Mesenchymal stem cell (in vitro differentiated cells and primary cell): ENCODE data around the gene ABHD2.

Source experiments
- DNase-seq: peaks from one replicate; pipeline ENCODE4 v3.0.0-alpha.2; 2013
- H2AFZ ChIP-seq: one replicate; pipeline ENCODE4 v1.6.1; 2013; ENCODE audit warnings: low read depth, mild to moderate bottlenecking, control low read depth, inconsistent platforms, low read length, moderate library complexity
- H2AK5ac ChIP-seq: 2 replicates; pipeline ENCODE4 v1.6.1; 2013; ENCODE audit warnings: low read length, moderate library complexity, mild to moderate bottlenecking, inconsistent platforms; ENCODE audit not compliant: severe bottlenecking
- H2BK120ac ChIP-seq: one replicate; pipeline ENCODE4 v1.6.1; 2013; ENCODE audit warnings: low read depth, mild to moderate bottlenecking, inconsistent platforms, low read length, moderate library complexity
- H2BK12ac ChIP-seq, 2 experiments: one replicate each; pipeline ENCODE4 v1.6.1; 2013; ENCODE audit warnings: inconsistent platforms in 2 of 2, low read length in 2 of 2, mild to moderate bottlenecking in 2 of 2, moderate library complexity in 2 of 2, control low read depth in 1 of 2
- H2BK15ac ChIP-seq: one replicate; pipeline ENCODE4 v1.6.1; 2013; ENCODE audit warnings: mild to moderate bottlenecking, low read depth, inconsistent platforms; ENCODE audit not compliant: poor library complexity, severe bottlenecking
- H2BK5ac ChIP-seq: 2 replicates; pipeline ENCODE4 v1.6.1; 2013; ENCODE audit warnings: low read depth, mild to moderate bottlenecking, low read length, control low read depth, inconsistent platforms; ENCODE audit not compliant: poor library complexity, severe bottlenecking
- H3K14ac ChIP-seq, 2 experiments: one replicate each; pipeline ENCODE4 v1.6.1; 2013; ENCODE audit warnings: inconsistent platforms in 2 of 2, low read length in 2 of 2, control low read depth in 1 of 2, mild to moderate bottlenecking in 1 of 2, moderate library complexity in 1 of 2
- H3K18ac ChIP-seq, 2 experiments: one replicate each; pipeline ENCODE4 v1.6.1; 2013; ENCODE audit warnings: inconsistent platforms in 2 of 2, low read length in 2 of 2, control low read depth in 1 of 2, low read depth in 1 of 2, mild to moderate bottlenecking in 1 of 2
- H3K23ac ChIP-seq, 2 experiments: one replicate each; pipeline ENCODE4 v1.6.1; 2013; ENCODE audit warnings: inconsistent platforms in 2 of 2, low read length in 2 of 2, mild to moderate bottlenecking in 2 of 2, moderate library complexity in 2 of 2, control low read depth in 1 of 2
- H3K27ac ChIP-seq: 2 replicates; pipeline ENCODE4 v1.5.1; 2013; ENCODE audit warnings: mild to moderate bottlenecking, moderate library complexity, low read length, control low read depth, inconsistent platforms; ENCODE audit not compliant: poor library complexity, severe bottlenecking
- H3K27me3 ChIP-seq, 2 experiments: 2 replicates each; pipeline versions ENCODE4 v1.6.1 to v1.7.0; 2013; ENCODE audit warnings: low read length in 2 of 2, mild to moderate bottlenecking in 2 of 2, moderate library complexity in 2 of 2, control low read depth in 1 of 2, inconsistent platforms in 1 of 2; ENCODE audit not compliant: control insufficient read depth in 1 of 2, insufficient read depth in 1 of 2
- H3K36me3 ChIP-seq, 2 experiments: 2 replicates each; pipeline versions ENCODE4 v1.6.1 to v1.7.0; 2013; ENCODE audit warnings: low read length in 2 of 2, control low read depth in 1 of 2, inconsistent platforms in 1 of 2, low read depth in 1 of 2, mild to moderate bottlenecking in 1 of 2; ENCODE audit not compliant: insufficient read depth in 2 of 2, control insufficient read depth in 1 of 2
- H3K4ac ChIP-seq, 2 experiments: one replicate each; pipeline ENCODE4 v1.6.1; 2013; ENCODE audit warnings: inconsistent platforms in 2 of 2, low read length in 2 of 2, mild to moderate bottlenecking in 2 of 2, moderate library complexity in 2 of 2, control low read depth in 1 of 2, low read depth in 1 of 2
- H3K4me1 ChIP-seq: 2 replicates; pipeline ENCODE4 v1.6.1; 2013; ENCODE audit warnings: low read depth, low read length, control low read depth; ENCODE audit not compliant: control insufficient read depth, insufficient read depth
- H3K4me2 ChIP-seq: 2 replicates; pipeline ENCODE4 v1.6.1; 2013; ENCODE audit warnings: low read length, mild to moderate bottlenecking, inconsistent platforms; ENCODE audit not compliant: poor library complexity, severe bottlenecking
- H3K4me3 ChIP-seq, 2 experiments: 2 replicates each; pipeline versions ENCODE4 v1.5.1 to v1.7.0; 2013; ENCODE audit warnings: low read length in 2 of 2, mild to moderate bottlenecking in 2 of 2, control low read depth in 1 of 2, low read depth in 1 of 2; ENCODE audit not compliant: insufficient read depth in 1 of 2
- H3K79me1 ChIP-seq: replicated peaks from 2 replicates; pipeline ENCODE4 v1.6.1; 2013; ENCODE audit warnings: mild to moderate bottlenecking, control low read depth, low read length, inconsistent platforms; ENCODE audit not compliant: poor library complexity, severe bottlenecking
- H3K9ac ChIP-seq: 2 replicates; pipeline ENCODE4 v1.7.0; 2013; ENCODE audit warnings: mild to moderate bottlenecking, low read length, moderate library complexity
- H3K9me3 ChIP-seq: 2 replicates; pipeline ENCODE4 v1.7.0; 2013; ENCODE audit warnings: mild to moderate bottlenecking, low read length; ENCODE audit not compliant: control insufficient read depth
- H4K8ac ChIP-seq: one replicate; pipeline ENCODE4 v1.6.1; 2013; ENCODE audit warnings: inconsistent platforms, mild to moderate bottlenecking, low read length, moderate library complexity
- H4K91ac ChIP-seq: one replicate; pipeline ENCODE4 v1.6.1; 2013; ENCODE audit warnings: mild to moderate bottlenecking, low read length, inconsistent platforms
- WGBS: methylation state at CpG from one replicate; pipeline ENCODE4 v1.1.7; 2013; ENCODE audit warnings: mixed read lengths; 5-methylcytosine and 5-hydroxymethylcytosine counted together

ABHD2 gene

DNA sequence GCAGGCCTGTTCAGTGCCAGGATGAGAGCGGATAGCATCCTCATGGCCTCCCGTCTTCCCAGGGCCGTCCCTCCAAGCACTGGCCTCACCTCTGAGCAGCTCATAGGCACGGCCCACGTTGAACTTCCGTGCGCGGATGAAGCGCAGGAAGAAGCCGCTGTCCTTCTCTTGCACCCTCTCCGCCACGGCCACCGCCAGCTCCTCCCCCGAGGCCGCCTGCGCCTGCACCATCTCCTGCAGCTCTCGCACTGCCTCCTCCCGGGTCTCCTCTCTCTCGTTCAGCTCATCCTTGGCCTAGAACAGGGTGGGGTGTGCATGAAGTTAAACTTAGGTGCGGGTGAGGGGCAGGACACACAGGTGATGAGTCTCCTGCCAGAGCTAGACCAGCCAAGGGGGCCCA is 128.8 kb downstream of the ABHD2 start:
- 91% methylated on average over 20 of the region's 20 CpGs for WGBS
- no peak overlapping the region for H3K4me3 ChIP-seq
- no peak overlapping the region for H3K4ac ChIP-seq
- H3K79me1 ChIP-seq, result no peaks in the 10 kb centered on the region
- no peak for DNase-seq
- no peak overlapping the region for H4K91ac ChIP-seq
- no peak overlapping the region for H3K27ac ChIP-seq
- H3K4me2 ChIP-seq, result no peak overlapping the region
- no peak overlapping the region for H4K8ac ChIP-seq
- H2BK15ac ChIP-seq, result no peak overlapping the region
- H3K27me3 ChIP-seq, result peaks cover 43 to 59% of the 10 kb centered on the region in 2 experiments
- H3K18ac ChIP-seq, result no peak overlapping the region
- H2BK120ac ChIP-seq, result no peak overlapping the region
- H3K9ac ChIP-seq, result no peak overlapping the region
- H3K9me3 ChIP-seq, result no peaks in the 10 kb centered on the region
- H3K4me1 ChIP-seq, result no peaks in the 10 kb centered on the region
- no peak overlapping the region for H3K23ac ChIP-seq
- no peak overlapping the region for H2AK5ac ChIP-seq
- H3K14ac ChIP-seq, result no peak overlapping the region
- no peak overlapping the region for H2AFZ ChIP-seq
- no peak overlapping the region for H2BK12ac ChIP-seq
- H3K36me3 ChIP-seq, result no peaks in the 10 kb centered on the region
- no peak overlapping the region for H2BK5ac ChIP-seq

DNA sequence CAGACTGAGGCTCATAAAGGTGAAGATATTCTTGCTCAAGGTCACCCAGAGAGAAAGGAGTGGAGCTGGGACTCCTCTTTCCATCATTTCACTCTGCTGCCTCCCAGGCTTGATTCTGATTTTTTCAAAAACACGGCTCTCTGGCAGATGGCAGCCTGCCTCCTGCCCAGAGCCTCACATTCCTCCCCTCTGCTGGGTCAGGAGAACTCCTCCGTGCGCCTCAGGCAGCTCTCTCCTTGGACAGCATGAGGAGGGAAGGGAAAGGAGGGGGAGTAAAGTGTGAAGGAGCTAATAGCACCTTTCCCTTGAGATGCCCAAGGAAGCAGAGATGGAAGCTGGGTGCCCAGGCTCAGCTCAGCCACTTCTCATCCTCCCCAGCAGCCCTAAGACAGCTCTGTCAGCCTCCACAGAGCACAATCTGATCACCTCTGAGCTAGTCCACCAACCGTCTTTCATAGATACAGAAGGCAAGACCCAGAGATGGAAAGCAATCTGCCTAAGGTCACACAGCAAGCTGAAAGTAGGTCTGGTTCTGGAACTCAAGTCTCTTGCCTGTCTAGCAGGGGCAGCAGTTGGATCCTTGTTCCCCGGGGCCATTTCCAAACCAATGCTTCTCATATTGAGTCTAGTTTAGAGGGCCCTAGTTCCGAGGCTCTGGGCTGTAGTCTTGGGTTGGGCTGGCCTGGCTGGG is 129.6 kb downstream of the ABHD2 start:
- no peak overlapping the region for H4K8ac ChIP-seq
- no peak overlapping the region for H3K18ac ChIP-seq
- no peaks in the 10 kb centered on the region for H3K9me3 ChIP-seq
- H3K27ac ChIP-seq, result no peak overlapping the region
- WGBS, result 86% methylated on average over 3 of the region's 6 CpGs
- no peak overlapping the region for H2BK12ac ChIP-seq
- H3K4me1 ChIP-seq, result no peaks in the 10 kb centered on the region
- no peak overlapping the region for H2BK5ac ChIP-seq
- no peak overlapping the region for H4K91ac ChIP-seq
- no peak overlapping the region for H3K14ac ChIP-seq
- no peak overlapping the region for H2BK120ac ChIP-seq
- H3K4ac ChIP-seq, result no peak overlapping the region
- H2AFZ ChIP-seq, result no peak overlapping the region
- peaks cover 51 to 65% of the 10 kb centered on the region in 2 experiments for H3K27me3 ChIP-seq
- H3K9ac ChIP-seq, result no peak overlapping the region
- H3K36me3 ChIP-seq, result no peaks in the 10 kb centered on the region
- no peaks in the 10 kb centered on the region for H3K79me1 ChIP-seq
- H3K23ac ChIP-seq, result no peak overlapping the region
- no peak overlapping the region for H2BK15ac ChIP-seq
- DNase-seq, result no peak
- no peak overlapping the region for H3K4me3 ChIP-seq
- H3K4me2 ChIP-seq, result no peak overlapping the region
- no peak overlapping the region for H2AK5ac ChIP-seq

- DNase-seq, result no peak
- Histone ChIP-seq H4K91ac (no peak overlapping the region), H3K9ac (no peak overlapping the region), H3K27me3 (peaks cover 52 to 65% of the 10 kb centered on the region in 2 experiments), H2BK12ac (no peak overlapping the region), H3K4me1 (no peaks in the 10 kb centered on the region), H3K79me1 (no peaks in the 10 kb centered on the region), H3K9me3 (no peaks in the 10 kb centered on the region), H3K4me2 (no peak overlapping the region), H2AK5ac (no peak overlapping the region), H3K27ac (no peak overlapping the region), H3K4ac (no peak overlapping the region), H2AFZ (no peak overlapping the region), H3K23ac (no peak overlapping the region), H2BK15ac (no peak overlapping the region), H3K36me3 (no peaks in the 10 kb centered on the region), H2BK120ac (no peak overlapping the region), H3K18ac (no peak overlapping the region), H4K8ac (no peak overlapping the region), H2BK5ac (no peak overlapping the region), H3K4me3 (no peak overlapping the region), H3K14ac (no peak overlapping the region)
- 88% methylated on average over 8 of the region's 8 CpGs for WGBS
Observed at GRCh38 chr15:89218531-89218930, 130.3 kb downstream of the ABHD2 start.

DNA sequence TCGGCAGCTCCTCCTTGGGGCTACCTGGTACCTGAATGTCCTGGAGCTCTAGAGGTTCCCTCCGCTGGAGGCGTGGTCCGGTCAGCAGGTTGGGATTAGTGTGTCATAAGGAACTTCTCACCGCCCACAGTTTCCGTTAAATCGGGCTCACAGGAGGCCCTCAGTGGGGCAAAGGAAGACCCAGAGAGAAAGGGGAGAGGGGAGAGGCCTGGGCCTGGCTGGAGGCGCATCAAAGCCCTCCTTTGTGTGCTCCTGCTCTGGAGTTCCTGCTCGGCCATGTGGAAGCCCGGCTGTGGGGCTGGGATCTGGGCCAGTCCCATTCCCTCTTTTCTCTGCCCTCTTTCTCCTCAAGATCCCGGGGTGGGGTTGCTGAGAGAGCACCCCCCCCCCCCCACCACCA is 133.3 kb downstream of the ABHD2 start, which contains the start of gene RLBP1:
Gene RLBP1, minus strand, starts transcription at position 37 of the 400 bp plus-strand sequence. CDS start 2,604 bp downstream, outside the sequence.
- H4K8ac ChIP-seq, result no peak within 1 kb of the TSS
- H2BK120ac ChIP-seq, result no peak within 1 kb of the TSS
- no peak within 1 kb of the TSS for H4K91ac ChIP-seq
- no peak within 1 kb of the TSS for H2BK12ac ChIP-seq
- no peak within 1 kb of the TSS for H3K9ac ChIP-seq
- H3K27me3 ChIP-seq, result peaks cover 50 to 51% of the 10 kb centered on the region in 2 experiments
- no peak within 1 kb of the TSS for H3K27ac ChIP-seq
- no peak within 1 kb of the TSS for H3K4ac ChIP-seq
- H3K14ac ChIP-seq, result no peak within 1 kb of the TSS
- H3K23ac ChIP-seq, result no peak within 1 kb of the TSS
- no peak within 1 kb of the TSS for H3K4me3 ChIP-seq
- WGBS, result 96% methylated on average over 7 of the region's 11 CpGs
- H3K36me3 ChIP-seq, result no peaks in the 10 kb centered on the region
- no peak within 1 kb of the TSS for H2BK5ac ChIP-seq
- DNase-seq, result no peak
- no peak within 1 kb of the TSS for H2AFZ ChIP-seq
- no peaks in the 10 kb centered on the region for H3K9me3 ChIP-seq
- no peak within 1 kb of the TSS for H3K4me2 ChIP-seq
- H3K4me1 ChIP-seq, result no peaks in the 10 kb centered on the region
- H2BK15ac ChIP-seq, result no peak within 1 kb of the TSS
- H3K79me1 ChIP-seq, result no peaks in the 10 kb centered on the region
- no peak within 1 kb of the TSS for H2AK5ac ChIP-seq
- H3K18ac ChIP-seq, result no peak within 1 kb of the TSS
